Testis (tissue), 3 donors: ENCODE data around the gene CADPS2. TPM values are rescaled to one million over a fixed set of nuclear protein-coding genes. Genes with fewer than 3 reads are reported as not detected.

ENCODE experiments used
- DNase-seq: peaks from one replicate; pipeline ENCODE4 v3.0.0-alpha.2; 2019
- H3K27ac ChIP-seq, 2 donors: fragments of 200-600 bp; sonication (generic); one replicate each; pipeline ENCODE4 v1.5.1; 2019
- H3K27me3 ChIP-seq: fragments of 200-600 bp; sonication (generic); one replicate; pipeline ENCODE4 v1.5.1; 2019
- H3K36me3 ChIP-seq: fragments of 200-600 bp; sonication (generic); one replicate; pipeline ENCODE4 v1.5.1; 2017; ENCODE audit warnings: low read depth; ENCODE audit errors: missing control alignments
- H3K4me1 ChIP-seq: fragments of 200-600 bp; sonication (generic); one replicate; pipeline ENCODE4 v1.5.1; 2019
- H3K4me3 ChIP-seq, 2 donors: fragments of 200-600 bp; sonication (generic); one replicate each; pipeline ENCODE4 v1.5.1; 2017 to 2019
- H3K9me3 ChIP-seq: fragments of 200-600 bp; sonication (generic); one replicate; pipeline ENCODE4 v1.5.1; 2017
- POLR2A ChIP-seq: fragments of 450-650 bp; IDR thresholded peaks from one replicate; pipeline ENCODE4 v1.6.1; 2017; ENCODE audit warnings: antibody characterized with exemption, mild to moderate bottlenecking, moderate library complexity
- WGBS, 2 donors: methylation state at CpG; one replicate each; pipeline ENCODE4 v1.1.5; 2018; 5-methylcytosine and 5-hydroxymethylcytosine counted together
- intact Hi-C: fragments of 100-400 bp; cut with DNase I; formaldehyde crosslinking; loops from one replicate; pipeline ENCODE4 v1.15.1; 2023; ENCODE audit warnings: low total_unique reads
- polyA plus RNA-seq: library from polyadenylated mRNA; stranded (reverse); fragments of 350-450 nt; fragmentation: Illumina TruSeq; extraction: RNeasy Lipid Tissue Mini Kit (QIAGEN cat#74804); gene quantifications from one replicate; pipeline ENCODE4 v1.2.3, GENCODE V29; 2014; ENCODE audit warnings: low read depth, low replicate concordance; ENCODE audit not compliant: insufficient read depth
- total RNA-seq, 2 donors: library from RNA; depleted of rRNA; stranded (reverse); fragments of >200 nt; gene quantifications; one replicate each; pipeline ENCODE4 v1.2.3, GENCODE V29; 2016
- TF ChIP-seq, protein P1 (sequence below), 3 experiments: fragments of 450-650 bp in 2 of 3; fragments of 200-600 bp in 1 of 3; sonication (generic) in 1 of 3; IDR thresholded peaks; one replicate each; pipeline ENCODE4 v1.5.1; 2016 to 2019; ENCODE audit warnings: antibody characterized with exemption in 3 of 3, mild to moderate bottlenecking in 2 of 3, moderate library complexity in 1 of 3

CADPS2 gene
- total and polyA plus RNA-seq, 3 donors from 2014 or later, result 6.0 to 9.9 (median 9.3) TPM

DNA sequence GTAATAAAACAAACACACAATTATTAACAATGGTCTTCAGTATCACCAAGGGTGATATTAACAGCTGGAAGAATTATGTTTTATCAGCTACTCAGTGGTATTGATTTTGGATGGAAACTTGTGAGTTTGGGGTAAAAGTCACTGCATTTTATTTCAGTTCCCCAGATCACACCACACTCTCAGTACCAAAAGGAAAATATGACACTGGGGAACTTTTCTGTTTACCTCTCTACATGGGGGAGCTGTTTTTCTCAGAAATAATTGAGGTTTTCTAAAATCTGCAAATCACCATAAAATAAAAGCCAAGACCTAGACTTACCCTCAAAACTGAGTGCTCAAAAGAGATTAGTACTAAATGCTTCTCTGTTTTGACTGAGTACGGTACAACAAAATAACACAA is 483.1 kb downstream of the CADPS2 start:
- Histone ChIP-seq H3K4me3 (no peak overlapping the region), H3K4me1 (no peaks in the 10 kb centered on the region), H3K9me3 (no peaks in the 10 kb centered on the region), H3K27me3 (no peaks in the 10 kb centered on the region), H3K36me3 (no peaks in the 10 kb centered on the region), H3K27ac (no peak overlapping the region)
- intact Hi-C loops, result no loop called here
- TF ChIP-seq, protein P1, sequence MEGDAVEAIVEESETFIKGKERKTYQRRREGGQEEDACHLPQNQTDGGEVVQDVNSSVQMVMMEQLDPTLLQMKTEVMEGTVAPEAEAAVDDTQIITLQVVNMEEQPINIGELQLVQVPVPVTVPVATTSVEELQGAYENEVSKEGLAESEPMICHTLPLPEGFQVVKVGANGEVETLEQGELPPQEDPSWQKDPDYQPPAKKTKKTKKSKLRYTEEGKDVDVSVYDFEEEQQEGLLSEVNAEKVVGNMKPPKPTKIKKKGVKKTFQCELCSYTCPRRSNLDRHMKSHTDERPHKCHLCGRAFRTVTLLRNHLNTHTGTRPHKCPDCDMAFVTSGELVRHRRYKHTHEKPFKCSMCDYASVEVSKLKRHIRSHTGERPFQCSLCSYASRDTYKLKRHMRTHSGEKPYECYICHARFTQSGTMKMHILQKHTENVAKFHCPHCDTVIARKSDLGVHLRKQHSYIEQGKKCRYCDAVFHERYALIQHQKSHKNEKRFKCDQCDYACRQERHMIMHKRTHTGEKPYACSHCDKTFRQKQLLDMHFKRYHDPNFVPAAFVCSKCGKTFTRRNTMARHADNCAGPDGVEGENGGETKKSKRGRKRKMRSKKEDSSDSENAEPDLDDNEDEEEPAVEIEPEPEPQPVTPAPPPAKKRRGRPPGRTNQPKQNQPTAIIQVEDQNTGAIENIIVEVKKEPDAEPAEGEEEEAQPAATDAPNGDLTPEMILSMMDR (IDR thresholded peaks at IDR 0.05), result no peak
- TF ChIP-seq POLR2A, result no peak
- DNase-seq, result no peak
- WGBS, 2 donors, result 97 to 100% methylated on average over 1 of the region's 1 CpG

DNA sequence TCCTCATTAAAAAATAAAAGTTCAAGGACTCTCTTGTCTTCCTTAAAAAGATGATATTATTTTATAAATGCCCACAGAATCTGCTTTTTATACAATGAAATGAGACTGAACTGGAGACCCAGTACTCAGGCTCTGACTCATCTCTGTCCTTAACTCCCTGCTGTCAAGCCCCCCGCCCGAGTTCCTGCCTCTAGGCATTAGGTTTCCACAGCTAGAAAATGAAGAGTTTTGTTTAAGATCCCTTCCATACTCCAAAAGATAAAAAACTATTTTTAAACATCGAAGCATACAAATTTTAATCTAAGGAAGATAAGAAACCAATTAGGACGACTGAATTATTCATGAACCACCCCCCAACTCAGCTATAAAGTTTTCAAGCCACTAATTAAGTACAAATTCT is 484.0 kb downstream of the CADPS2 start:
- no peaks in the 10 kb centered on the region for H3K27me3 ChIP-seq
- intact Hi-C loops, result no loop called here
- no peak for DNase-seq
- no peaks in the 10 kb centered on the region for H3K4me1 ChIP-seq
- no peaks in the 10 kb centered on the region for H3K36me3 ChIP-seq
- H3K9me3 ChIP-seq, result no peaks in the 10 kb centered on the region
- no peak overlapping the region for H3K27ac ChIP-seq
- H3K4me3 ChIP-seq, result no peak overlapping the region
- 44 to 58% methylated on average over 4 of the region's 4 CpGs for WGBS, 2 donors
- TF ChIP-seq POLR2A, result no peak
- TF ChIP-seq, protein P1 (IDR thresholded peaks at IDR 0.05), result no peak

DNA sequence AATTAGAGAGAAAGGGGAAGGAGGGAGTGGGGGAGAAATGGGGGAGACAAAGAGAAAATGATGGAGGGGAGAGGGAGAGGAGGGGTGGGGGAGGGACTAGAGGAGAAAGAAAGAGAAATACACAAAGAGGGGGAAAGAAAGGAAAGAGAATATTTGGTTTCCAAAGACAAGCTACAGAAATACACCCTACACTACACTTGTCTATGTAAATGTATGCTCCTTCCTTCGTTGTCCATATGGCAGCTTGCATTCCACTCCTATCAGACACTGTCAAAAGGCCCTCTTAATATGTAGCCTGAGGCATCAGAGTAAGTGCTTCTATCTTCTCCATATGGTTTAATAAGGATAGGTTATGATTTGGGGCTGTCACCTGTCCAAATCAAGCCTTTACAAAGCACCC is 488.9 kb downstream of the CADPS2 start:
- TF ChIP-seq, protein P1 (IDR thresholded peaks at IDR 0.05), result no peak
- no peak for TF ChIP-seq POLR2A
- Histone ChIP-seq H3K27me3 (no peaks in the 10 kb centered on the region), H3K9me3 (no peaks in the 10 kb centered on the region), H3K27ac (no peak overlapping the region), H3K36me3 (no peaks in the 10 kb centered on the region), H3K4me3 (no peak overlapping the region), H3K4me1 (no peaks in the 10 kb centered on the region)
- WGBS, 2 donors, result 58 to 83% methylated on average over 1 of the region's 1 CpG
- no peak for DNase-seq
- intact Hi-C loops, result no loop called here

GRCh38 chr7:122394512-122394911 is 491.7 kb downstream of the CADPS2 start:
- no peak overlapping the region for H3K4me3 ChIP-seq
- H3K36me3 ChIP-seq, result no peaks in the 10 kb centered on the region
- H3K27me3 ChIP-seq, result no peaks in the 10 kb centered on the region
- no peak for DNase-seq
- H3K9me3 ChIP-seq, result no peaks in the 10 kb centered on the region
- no peak for TF ChIP-seq POLR2A
- TF ChIP-seq, protein P1 (IDR thresholded peaks at IDR 0.05), result no peak
- no peak overlapping the region for H3K27ac ChIP-seq
- intact Hi-C loops, result no loop called here
- no peaks in the 10 kb centered on the region for H3K4me1 ChIP-seq

DNA sequence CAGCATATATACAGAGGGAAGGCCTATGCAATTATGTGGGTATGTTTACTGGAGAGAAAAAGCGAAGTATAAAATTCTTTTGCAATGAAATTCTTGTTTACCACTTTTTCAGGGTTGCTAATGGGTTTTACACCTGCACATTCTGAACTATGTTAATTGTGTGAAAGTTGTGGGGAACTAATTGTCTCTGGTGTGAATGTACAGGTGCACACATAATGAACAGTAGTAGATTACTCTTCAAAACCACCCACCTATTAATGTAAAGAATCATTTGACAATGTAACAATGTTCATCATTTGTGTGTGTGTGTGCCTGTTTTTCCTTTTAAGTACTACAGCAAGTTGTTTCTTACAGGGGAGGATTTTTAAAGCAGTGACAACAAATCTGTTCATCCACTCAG is 501.7 kb downstream of the CADPS2 start:
- no peaks in the 10 kb centered on the region for H3K4me1 ChIP-seq
- no peak for TF ChIP-seq POLR2A
- TF ChIP-seq, protein P1 (IDR thresholded peaks at IDR 0.05), result no peak
- intact Hi-C loops, result no loop called here
- H3K4me3 ChIP-seq, result no peak overlapping the region
- H3K36me3 ChIP-seq, result no peaks in the 10 kb centered on the region
- H3K27ac ChIP-seq, result no peak overlapping the region
- no peaks in the 10 kb centered on the region for H3K9me3 ChIP-seq
- 86 to 89% methylated on average over 1 of the region's 1 CpG for WGBS, 2 donors
- H3K27me3 ChIP-seq, result no peaks in the 10 kb centered on the region
- DNase-seq, result no peak
